ENCODE data around the gene SAP30L.

Gene SAP30L

GRCh38 chr5:154419236-154419635 is 26.6 kb upstream of the SAP30L start:
- DNase-seq (ENCODE audit: low read depth in 3 of 3): no peak

DNA sequence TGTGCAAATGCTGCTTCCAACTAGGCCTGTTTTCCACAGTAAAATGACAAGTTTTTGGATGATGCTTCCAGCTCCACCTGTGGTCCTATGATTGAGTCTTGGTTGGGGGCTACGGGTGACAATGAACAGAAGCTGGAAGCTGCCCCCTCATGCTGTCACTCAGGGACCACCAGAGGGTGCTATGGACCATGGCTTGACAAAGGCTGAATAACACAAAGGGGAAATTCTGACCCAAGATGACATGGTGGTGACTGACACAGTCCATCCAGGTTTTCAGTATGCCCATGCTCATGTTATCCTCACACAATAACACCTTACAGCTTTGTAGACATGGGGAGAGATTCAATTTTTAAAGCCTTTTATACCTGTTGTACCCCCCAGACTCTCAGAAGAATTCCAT is 23.9 kb upstream of the SAP30L start:
- DNase-seq (ENCODE audit: low read depth in 3 of 3): no peak

DNA sequence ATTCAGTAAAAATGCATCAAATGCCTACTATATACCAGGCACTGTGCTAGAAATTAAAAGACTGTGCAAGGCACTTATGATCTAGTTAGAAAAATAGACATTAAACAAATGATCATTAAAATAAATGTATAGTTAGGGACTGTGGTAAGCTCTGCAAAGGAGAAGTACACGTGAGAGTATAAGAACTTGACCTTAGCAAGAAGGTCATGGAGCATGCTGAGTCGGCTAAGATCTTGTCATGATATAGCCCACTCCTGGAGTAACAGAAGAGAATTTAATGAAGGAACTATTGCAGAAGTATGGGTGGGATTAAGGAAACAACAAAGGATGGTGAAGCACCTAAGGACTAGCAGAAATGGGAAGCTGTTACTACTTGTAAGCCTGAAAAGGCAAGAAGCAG is 23.5 kb upstream of the SAP30L start:
- DNase-seq (ENCODE audit: low read depth in 3 of 3): no peak

DNA sequence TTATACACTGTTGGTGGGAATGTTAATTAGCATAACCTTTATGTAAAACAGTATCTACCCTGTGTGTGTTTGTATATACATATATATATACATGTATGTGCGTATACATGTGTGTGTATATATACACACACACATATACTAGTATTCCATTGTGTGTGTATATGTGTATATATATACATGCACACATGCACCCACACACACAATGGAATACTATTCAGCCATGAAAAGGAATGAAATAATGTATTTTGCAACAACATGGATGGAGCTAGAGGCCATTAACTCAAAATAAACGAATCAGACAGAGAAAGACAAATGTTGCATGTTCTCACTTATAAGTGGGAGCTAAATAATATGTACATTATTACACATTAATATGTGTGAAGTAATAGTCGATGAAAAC is 17.6 kb upstream of the SAP30L start:
- DNase-seq (ENCODE audit: low read depth in 3 of 3): no peak

- DNase-seq (ENCODE audit: low read depth in 3 of 3): no peak
These were observed 16.5 kb upstream of the SAP30L start for GRCh38 chr5:154429341-154429740.

DNA sequence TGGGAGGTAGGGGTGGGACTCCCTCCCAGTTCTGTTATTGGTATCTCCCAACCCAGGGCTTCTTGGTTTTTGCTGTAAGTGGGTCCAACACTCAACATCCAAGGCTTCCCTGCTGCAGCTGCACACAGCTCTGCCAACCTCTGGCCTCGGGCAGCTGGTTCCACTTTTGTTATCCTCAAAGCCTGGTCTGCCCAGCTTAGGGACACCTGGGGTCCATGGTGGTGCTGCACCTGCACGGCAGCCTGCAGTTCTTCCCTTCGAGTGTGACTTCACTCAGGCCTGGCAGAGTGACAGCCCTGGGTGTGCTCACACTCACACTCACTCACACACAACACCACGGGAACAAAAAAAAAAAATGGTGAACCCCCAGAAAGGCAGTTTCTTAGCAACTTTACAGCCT is 15.3 kb upstream of the SAP30L start:
- DNase-seq (ENCODE audit: low read depth in 3 of 3): no peak

DNA sequence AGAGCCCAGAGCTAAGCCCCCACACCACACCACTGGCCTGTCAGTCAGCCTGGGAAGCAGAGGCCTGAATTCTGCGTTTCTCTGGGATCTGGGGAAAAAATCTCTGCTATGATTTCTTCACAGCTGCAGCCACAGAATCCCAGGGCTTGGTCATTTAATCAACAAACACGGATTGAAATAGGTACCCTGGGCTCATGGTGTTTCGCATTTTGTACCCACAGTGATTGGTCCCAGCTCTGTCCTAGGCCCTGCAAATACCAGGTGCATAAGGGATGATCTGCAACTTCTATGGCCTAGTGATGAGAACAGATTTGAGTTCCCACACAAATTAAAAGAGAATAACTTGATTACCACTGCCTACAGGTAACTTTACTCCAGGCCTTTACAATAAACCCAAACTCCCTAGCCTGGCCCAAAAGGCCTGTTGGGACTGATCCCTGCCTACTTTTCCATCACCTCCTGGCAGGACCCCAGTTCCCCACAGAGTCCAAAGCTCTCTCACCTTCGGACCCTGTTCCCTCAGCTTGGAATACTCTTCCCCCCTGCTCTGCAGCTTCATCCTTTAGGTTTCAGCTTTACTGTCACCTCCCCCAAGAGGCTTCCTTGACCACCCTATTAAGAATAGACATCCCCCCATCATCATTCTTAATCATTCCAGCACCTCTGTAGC is 14.7 kb upstream of the SAP30L start:
- no peak for DNase-seq (ENCODE audit: low read depth in 3 of 3)

DNA sequence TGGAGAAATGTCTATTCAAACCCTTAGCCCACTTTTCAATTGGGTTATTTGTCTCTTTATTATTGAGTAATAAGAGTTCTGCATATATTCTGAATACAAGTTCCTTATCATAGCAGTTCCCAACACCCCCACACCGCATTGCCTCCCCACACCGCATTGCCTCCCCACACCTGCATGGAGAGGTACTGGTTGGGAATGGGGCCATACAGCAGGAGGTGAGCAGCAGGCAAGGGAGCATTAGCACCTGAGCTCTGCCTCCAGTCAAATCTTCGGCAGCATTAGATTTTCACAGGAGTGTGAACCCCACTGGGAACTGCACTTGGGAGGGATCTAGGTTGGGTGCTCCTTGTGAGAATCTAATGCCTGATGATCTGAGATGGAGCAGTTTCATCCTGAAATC is 10.6 kb upstream of the SAP30L start:
- DNase-seq (ENCODE audit: low read depth in 3 of 3): no peak

DNA sequence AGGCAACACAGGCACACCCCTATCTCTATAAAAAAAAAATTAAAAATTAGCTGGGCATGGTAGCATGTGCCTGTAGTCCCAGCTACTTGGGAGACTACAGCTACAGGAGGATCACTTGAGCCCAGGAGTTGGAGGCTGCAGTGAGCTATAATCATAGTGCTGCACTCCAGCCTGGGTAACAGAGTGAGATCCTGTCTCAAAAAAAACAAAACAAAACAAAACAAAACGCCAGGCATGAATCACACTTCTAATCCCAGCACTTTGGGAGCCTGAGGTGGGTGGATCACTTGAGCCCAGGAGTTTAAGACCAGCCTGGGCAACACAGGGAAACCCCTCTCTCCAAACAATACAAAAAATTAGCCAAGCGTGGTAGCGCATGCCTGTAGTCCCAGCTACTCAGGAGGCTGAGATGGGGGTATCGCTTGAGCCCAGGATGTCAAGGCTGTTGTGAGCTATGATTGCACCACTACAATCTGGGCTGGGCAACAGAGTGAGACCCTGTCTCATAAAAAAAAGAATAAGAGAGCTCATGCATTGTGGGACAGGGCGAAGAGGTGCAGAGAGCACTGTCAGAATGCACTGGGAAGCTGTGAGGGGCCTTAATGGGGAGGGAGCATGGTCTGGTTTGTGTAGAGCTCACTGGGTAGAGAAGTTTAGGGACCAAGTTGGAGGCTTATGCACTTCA is 8.4 kb upstream of the SAP30L start:
- DNase-seq (ENCODE audit: low read depth in 3 of 3): no peak

GRCh38 chr5:154440540-154440939 is 5.3 kb upstream of the SAP30L start:
- DNase-seq (ENCODE audit: low read depth in 3 of 3): no peak

GRCh38 chr5:154442801-154443200 is 3.0 kb upstream of the SAP30L start:
- no peak for DNase-seq (ENCODE audit: low read depth in 3 of 3)

DNA sequence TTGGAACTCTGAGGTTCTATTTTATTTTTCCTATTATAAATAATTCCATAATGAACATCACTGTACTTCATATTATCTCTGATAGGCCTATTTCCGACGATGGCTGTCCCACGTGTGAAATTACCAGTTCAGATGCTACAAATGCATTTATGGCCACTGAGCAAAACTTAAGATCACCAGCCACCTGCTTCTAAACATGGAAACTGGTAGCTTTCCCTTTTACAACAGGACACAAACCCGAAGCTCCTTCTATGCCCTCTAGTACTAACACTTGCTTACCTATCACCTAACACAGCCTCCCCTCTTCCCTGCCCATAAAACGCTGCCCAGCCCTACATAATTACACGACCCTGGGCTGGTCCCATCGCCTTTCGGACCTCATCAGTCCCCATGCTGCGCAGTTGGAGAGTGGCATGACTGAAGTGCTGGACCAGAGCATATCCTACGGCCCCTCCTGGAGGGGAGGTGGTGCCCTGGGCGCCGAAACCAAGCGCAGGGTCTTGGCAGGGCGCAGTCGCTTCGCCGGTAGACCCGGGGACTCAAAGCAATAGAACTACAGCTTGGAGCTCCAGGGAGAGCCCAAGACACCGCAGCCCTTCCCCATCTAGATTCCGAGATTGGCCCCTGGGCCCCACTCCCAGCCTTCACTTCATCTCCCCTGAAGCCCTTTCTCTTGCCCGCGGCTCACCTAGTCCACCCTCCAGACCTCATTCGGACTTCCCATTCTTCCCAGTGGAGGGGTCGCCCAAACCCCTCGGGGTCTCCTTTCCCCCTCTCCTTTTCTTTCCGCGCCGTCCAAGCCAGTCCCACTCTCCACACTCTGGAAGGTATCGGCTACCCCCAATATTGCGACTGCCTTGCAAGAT is 1.0 kb upstream of the SAP30L start:
- no peak for DNase-seq (ENCODE audit: low read depth in 3 of 3)

GRCh38 chr5:154446195-154447088 is 645 bp downstream of the SAP30L start:
- DNase-seq (ENCODE audit: low read depth in 3 of 3): peak; percentile 5 to 26 (median 16)

DNA sequence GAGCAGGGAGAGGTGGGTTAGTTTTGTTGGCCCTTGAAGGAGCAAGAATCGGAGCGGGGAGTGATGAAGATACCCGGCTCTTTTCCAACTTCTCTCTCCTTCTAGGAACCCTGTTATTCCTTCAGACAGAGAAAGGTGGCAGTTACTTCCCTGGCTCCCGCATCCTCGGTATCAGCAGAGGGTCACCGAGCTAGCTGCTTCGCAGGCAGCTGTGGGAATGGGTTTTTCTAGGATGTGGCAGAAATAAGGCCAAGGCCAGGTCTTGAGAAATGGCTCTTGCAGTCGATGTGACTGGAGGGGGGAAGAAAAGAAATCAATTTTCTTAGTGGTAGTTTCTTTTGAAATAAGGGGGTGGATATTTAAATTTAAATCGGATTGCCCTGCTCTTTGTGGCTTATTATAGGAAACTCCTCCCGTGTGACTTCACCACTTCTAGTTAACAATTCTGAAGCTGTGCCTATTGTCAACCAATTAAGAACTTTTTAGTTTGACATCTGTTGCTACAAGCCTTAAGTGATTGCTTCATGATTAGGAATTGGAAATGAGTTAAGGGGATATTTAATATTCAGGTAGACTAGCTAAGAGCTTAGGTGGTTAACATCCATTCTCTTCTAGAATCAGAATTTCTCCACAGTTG is 1.4 kb downstream of the SAP30L start:
- no peak for DNase-seq (ENCODE audit: low read depth in 3 of 3)

DNA sequence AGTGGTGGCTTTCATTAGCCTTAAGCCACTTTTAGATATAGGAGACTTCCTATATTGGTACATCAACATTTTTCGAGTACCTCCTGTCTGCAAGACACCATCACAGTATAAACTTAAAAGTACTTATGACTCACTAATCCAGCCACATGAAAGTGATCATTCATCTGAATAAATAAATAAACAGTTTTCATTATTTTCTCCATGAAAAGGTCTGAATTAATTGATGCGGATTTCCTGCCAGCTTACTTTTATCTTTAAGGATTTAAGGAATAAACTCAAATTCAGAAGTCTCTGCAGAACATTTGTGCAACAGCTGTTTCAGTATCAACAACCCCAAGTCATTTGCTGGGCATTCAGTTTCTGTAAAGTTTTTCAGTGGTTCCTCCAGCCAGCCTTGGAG is 4.0 kb downstream of the SAP30L start:
- no peak for DNase-seq (ENCODE audit: low read depth in 3 of 3)

- no peak for DNase-seq (ENCODE audit: low read depth in 3 of 3)
These were observed 6.2 kb downstream of the SAP30L start for GRCh38 chr5:154451957-154452356.

GRCh38 chr5:154455585-154455984 is 9.8 kb downstream of the SAP30L start:
- DNase-seq (ENCODE audit: low read depth in 3 of 3): no peak

DNA sequence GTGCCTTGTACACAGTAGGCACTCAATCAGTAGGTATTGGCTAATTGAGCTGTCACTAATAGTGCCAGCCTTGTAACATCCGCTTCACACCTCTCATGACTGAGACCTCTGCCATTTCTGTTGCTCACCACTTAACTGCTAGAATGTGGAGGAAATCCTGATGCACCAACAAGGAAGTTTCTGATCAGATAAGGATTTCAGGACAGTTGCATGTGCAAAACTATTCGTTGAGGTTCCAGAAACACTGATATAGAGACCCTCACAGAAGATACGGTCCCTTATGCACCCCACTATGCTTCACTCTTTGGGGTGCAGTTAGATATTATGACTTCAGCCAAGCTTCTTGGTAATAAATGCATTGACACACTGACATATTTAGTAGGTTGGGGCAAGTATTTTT is 10.7 kb downstream of the SAP30L start:
- DNase-seq (ENCODE audit: low read depth in 3 of 3): no peak

DNA sequence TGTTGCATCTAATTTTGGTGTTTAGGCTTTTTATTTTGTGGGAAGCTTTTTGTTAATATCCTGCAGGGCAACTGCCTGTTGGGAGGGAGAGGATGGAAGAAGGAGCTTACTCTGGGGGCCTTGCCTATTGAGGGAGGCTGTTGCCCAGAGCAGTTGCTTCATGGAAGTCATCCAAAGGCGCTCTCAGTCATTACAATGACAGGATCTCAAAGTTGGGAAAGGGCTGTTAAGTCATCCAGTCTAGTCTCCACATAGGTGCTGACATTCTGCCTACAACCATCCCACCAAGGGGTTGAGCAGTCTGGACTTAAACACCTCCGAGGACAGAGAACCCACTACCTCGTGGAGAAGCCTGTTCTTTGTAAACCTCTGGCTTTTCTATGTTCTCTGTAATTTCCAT is 13.2 kb downstream of the SAP30L start:
- no peak for DNase-seq (ENCODE audit: low read depth in 3 of 3)

DNA sequence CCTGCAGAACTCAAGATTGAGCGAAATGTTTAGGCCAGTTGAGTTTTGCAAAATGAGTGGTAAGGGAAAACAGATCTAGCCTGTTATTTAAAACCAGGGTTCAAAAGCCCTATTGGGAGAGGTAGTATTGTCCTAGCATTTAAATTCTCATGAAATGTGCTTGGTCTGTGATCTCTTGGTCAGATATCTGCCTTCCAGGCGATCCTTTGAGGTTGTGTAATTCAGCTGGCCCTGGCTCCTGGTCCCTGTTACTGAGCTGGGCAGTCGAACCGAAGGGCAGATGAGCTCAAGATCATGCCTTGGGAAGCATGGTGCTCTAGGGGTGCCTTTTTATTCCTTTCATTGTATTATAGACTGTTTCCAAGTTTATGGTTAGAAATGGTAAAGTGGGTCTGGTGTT is 14.4 kb downstream of the SAP30L start:
- DNase-seq (ENCODE audit: low read depth in 3 of 3): no peak

GRCh38 chr5:154461531-154461930 is 15.7 kb downstream of the SAP30L start:
- no peak for DNase-seq (ENCODE audit: low read depth in 3 of 3)

Data from stimulated activated CD4-positive, alpha-beta T cell treated with anti-CD3 and anti-CD28 coated beads, TNF-alpha, amount 100 ng/mL, for 4 hours (primary cell).